Lower leg skin (tissue), 4 donors: Measurements from ENCODE around the gene ELF1. TPM values are rescaled to one million over a fixed set of nuclear protein-coding genes. Genes with fewer than 3 reads are reported as not detected.
A peak's percentile ranks its signal among the peaks of the same experiment; 100 is the strongest.

Experiments
- DNase-seq, 2 donors: peaks; one replicate each; pipeline ENCODE4 v3.0.0-alpha.2; 2019; ENCODE audit warnings: low spot score in 2 of 2
- H3K4me3 ChIP-seq: fragments of 200-600 bp; sonication (generic); 2 replicates; pipeline ENCODE4 v1.5.1; 2017; ENCODE audit warnings: mild to moderate bottlenecking, low read depth; ENCODE audit not compliant: poor library complexity, severe bottlenecking
- CTCF ChIP-seq, 3 donors: fragments of 450-650 bp; IDR thresholded peaks; one replicate each; pipeline ENCODE4 v1.5.1; 2016; ENCODE audit warnings: antibody characterized with exemption in 3 of 3, mild to moderate bottlenecking in 3 of 3, moderate library complexity in 2 of 3
- POLR2A ChIP-seq, 2 donors: fragments of 450-650 bp; IDR thresholded peaks; one replicate each; pipeline ENCODE4 v1.6.1; 2016 to 2017; ENCODE audit warnings: antibody characterized with exemption in 2 of 2, mild to moderate bottlenecking in 1 of 2, moderate library complexity in 1 of 2
- WGBS, 2 donors: methylation state at CpG; one replicate each; pipeline ENCODE4 v1.1.5; 2018; 5-methylcytosine and 5-hydroxymethylcytosine counted together
- intact Hi-C: fragments of 100-400 bp; cut with DNase I; formaldehyde crosslinking; loops from one replicate; pipeline ENCODE4 v1.15.0; 2023; ENCODE audit warnings: low total_unique reads
- total RNA-seq, 4 donors: library from RNA; depleted of rRNA; stranded (reverse); fragments of >200 nt; gene quantifications; one replicate each; pipeline ENCODE4 v1.1.0, GENCODE V29; 2016

Gene ELF1
- total RNA-seq, 4 donors from 2014 or later, result 112 to 137 (median 125) TPM

- DNase-seq, result peak; percentile 80 to 96
- intact Hi-C loops, result no loop called here
- WGBS, 2 donors, result 1 to 2% methylated on average over 22 to 34 of the region's 35 CpGs
- peak overlapping the region; percentile 76 for H3K4me3 ChIP-seq
- no peak for TF ChIP-seq CTCF (IDR thresholded peaks at IDR 0.05)
- TF ChIP-seq POLR2A (IDR thresholded peaks at IDR 0.05), result no peak
Observed at GRCh38 chr13:41060724-41061074, 41.6 kb upstream of the ELF1 start.

- intact Hi-C loops, result no loop called here
- peak overlapping the region; percentile 76 for H3K4me3 ChIP-seq
- WGBS, 2 donors, result 0% methylated on average over 47 to 57 of the region's 57 CpGs
- DNase-seq, result peak; percentile 90 to 98
- TF ChIP-seq POLR2A (IDR thresholded peaks at IDR 0.05) (no peak), CTCF (IDR thresholded peaks at IDR 0.05) (no peak)
Observed at GRCh38 chr13:41060082-41060723, 41.1 kb upstream of the ELF1 start.

- WGBS, 2 donors, result 0 to 1% methylated on average over 15 of the region's 15 CpGs
- no peak for DNase-seq
- intact Hi-C loops, result no loop called here
- peak overlapping the region; percentile 76 for H3K4me3 ChIP-seq
- no peak for TF ChIP-seq POLR2A (IDR thresholded peaks at IDR 0.05)
- no peak for TF ChIP-seq CTCF (IDR thresholded peaks at IDR 0.05)
Observed at GRCh38 chr13:41059456-41060081, 40.5 kb upstream of the ELF1 start.

GRCh38 chr13:41058295-41059070 lies 39.4 kb upstream of the ELF1 start:
- TF ChIP-seq POLR2A (IDR thresholded peaks at IDR 0.05), result no peak
- no peak for TF ChIP-seq CTCF (IDR thresholded peaks at IDR 0.05)
- intact Hi-C loops, result no loop called here
- WGBS, 2 donors, result 53 to 55% methylated on average over 18 of the region's 18 CpGs
- peak overlapping the region; percentile 76 for H3K4me3 ChIP-seq
- no peak for DNase-seq

GRCh38 chr13:41056826-41057711 lies 38.0 kb upstream of the ELF1 start:
- intact Hi-C loops, result no loop called here
- 75 to 83% methylated on average over 11 of the region's 11 CpGs for WGBS, 2 donors
- H3K4me3 ChIP-seq, result no peak overlapping the region
- no peak for TF ChIP-seq CTCF (IDR thresholded peaks at IDR 0.05)
- no peak for TF ChIP-seq POLR2A (IDR thresholded peaks at IDR 0.05)
- DNase-seq, result no peak
